Esophagus squamous epithelium (tissue), 5 donors: ENCODE data around the gene NPPB. TPM values are rescaled to one million over a fixed set of nuclear protein-coding genes. Genes with fewer than 3 reads are reported as not detected.

Source experiments
- DNase-seq: peaks from one replicate; lab custom pipeline; 2025; lab: John Stamatoyannopoulos, UW
- H3K27ac ChIP-seq, 4 donors: fragments of 200-600 bp; sonication (generic); one replicate each; pipeline ENCODE4 v1.5.1; 2016 to 2019; ENCODE audit warnings: mild to moderate bottlenecking in 1 of 4
- H3K27me3 ChIP-seq, 4 donors: fragments of 200-600 bp; sonication (generic); 1 replicate in 3 of 4; 2 replicates in 1 of 4; pipeline versions ENCODE4 v1.5.1 to v1.6.0; 2017 to 2021; ENCODE audit warnings: antibody characterized with exemption in 1 of 4
- H3K36me3 ChIP-seq, 3 donors: fragments of 200-600 bp; sonication (generic); one replicate each; pipeline ENCODE4 v1.5.1; 2016 to 2019
- H3K4me1 ChIP-seq, 3 donors: fragments of 200-600 bp; sonication (generic); one replicate each; pipeline ENCODE4 v1.5.1; 2017 to 2019
- H3K4me3 ChIP-seq, 4 donors: fragments of 200-600 bp; sonication (generic); 1 replicate in 3 of 4; 2 replicates in 1 of 4; pipeline ENCODE4 v1.5.1; 2016 to 2019; ENCODE audit warnings: mild to moderate bottlenecking in 2 of 4, moderate library complexity in 1 of 4
- H3K9me3 ChIP-seq, 3 donors: fragments of 200-600 bp; sonication (generic); one replicate each; pipeline ENCODE4 v1.5.1; 2016 to 2019
- POLR2A ChIP-seq, 4 donors: fragments of 450-650 bp; IDR thresholded peaks; one replicate each; pipeline ENCODE4 v1.6.1; 2017; ENCODE audit warnings: antibody characterized with exemption in 4 of 4, mild to moderate bottlenecking in 4 of 4, moderate library complexity in 3 of 4
- WGBS, 2 donors: methylation state at CpG; one replicate each; pipeline ENCODE4 v1.1.5; 2018; 5-methylcytosine and 5-hydroxymethylcytosine counted together
- intact Hi-C: fragments of 100-400 bp; cut with DNase I; formaldehyde crosslinking; loops from one replicate; pipeline ENCODE4 v1.15.0; 2022
- total RNA-seq, 4 donors: library from RNA; depleted of rRNA; stranded (reverse); fragments of >200 nt; gene quantifications; one replicate each; pipeline ENCODE4 v1.1.0, GENCODE V29; 2016
- TF ChIP-seq, protein P1 (sequence below), 6 experiments: fragments of 450-650 bp in 4 of 6; fragments of 200-600 bp in 2 of 6; sonication (generic) in 2 of 6; IDR thresholded peaks; one replicate each; pipeline ENCODE4 v1.5.1; 2016 to 2019; ENCODE audit warnings: antibody characterized with exemption in 6 of 6, mild to moderate bottlenecking in 4 of 6, moderate library complexity in 4 of 6
- donor health status: DM: yes; HTN: yes; CAD: no.

NPPB gene
- total RNA-seq, 4 donors from 2014 or later: not detected

DNA sequence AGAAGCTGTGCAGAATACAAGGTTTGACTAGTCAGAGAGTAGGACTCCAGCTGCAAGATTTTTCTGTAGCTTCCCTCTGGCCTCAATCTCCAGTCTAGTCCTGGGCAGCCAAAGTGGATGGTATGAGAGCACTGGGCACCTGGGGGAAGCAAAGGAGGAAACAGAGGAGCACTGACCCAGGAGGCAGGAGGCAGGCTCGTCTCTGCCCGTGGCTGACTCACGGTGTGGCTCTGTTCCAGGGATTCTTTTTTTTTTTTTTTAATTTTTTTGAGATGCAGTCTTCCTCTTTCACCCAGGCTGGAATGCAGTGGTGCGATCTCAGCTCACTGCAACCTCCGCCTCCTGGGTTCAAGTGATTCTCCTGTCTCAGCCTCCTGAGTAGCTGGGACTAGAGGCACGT is 4.1 kb upstream of the NPPB start:
- TF ChIP-seq POLR2A (IDR thresholded peaks at IDR 0.05): no peak
- TF ChIP-seq, protein P1, sequence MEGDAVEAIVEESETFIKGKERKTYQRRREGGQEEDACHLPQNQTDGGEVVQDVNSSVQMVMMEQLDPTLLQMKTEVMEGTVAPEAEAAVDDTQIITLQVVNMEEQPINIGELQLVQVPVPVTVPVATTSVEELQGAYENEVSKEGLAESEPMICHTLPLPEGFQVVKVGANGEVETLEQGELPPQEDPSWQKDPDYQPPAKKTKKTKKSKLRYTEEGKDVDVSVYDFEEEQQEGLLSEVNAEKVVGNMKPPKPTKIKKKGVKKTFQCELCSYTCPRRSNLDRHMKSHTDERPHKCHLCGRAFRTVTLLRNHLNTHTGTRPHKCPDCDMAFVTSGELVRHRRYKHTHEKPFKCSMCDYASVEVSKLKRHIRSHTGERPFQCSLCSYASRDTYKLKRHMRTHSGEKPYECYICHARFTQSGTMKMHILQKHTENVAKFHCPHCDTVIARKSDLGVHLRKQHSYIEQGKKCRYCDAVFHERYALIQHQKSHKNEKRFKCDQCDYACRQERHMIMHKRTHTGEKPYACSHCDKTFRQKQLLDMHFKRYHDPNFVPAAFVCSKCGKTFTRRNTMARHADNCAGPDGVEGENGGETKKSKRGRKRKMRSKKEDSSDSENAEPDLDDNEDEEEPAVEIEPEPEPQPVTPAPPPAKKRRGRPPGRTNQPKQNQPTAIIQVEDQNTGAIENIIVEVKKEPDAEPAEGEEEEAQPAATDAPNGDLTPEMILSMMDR (IDR thresholded peaks at IDR 0.05): no peak
- peaks cover 0 to 9% (median 0%) of the 10 kb centered on the region in 3 donors for H3K4me1 ChIP-seq
- H3K9me3 ChIP-seq: no peaks in the 10 kb centered on the region
- H3K36me3 ChIP-seq: no peaks in the 10 kb centered on the region
- peaks cover 0 to 75% (median 11%) of the 10 kb centered on the region in 4 donors for H3K27me3 ChIP-seq
- no peak for DNase-seq
- WGBS, 2 donors: 17 to 26% methylated on average over 3 to 6 of the region's 6 CpGs
- no peak overlapping the region for H3K27ac ChIP-seq
- intact Hi-C loops: no loop called here
- H3K4me3 ChIP-seq: no peak overlapping the region

GRCh38 chr1:11860587-11860986 is 1.8 kb upstream of the NPPB start:
- peaks cover 0 to 93% (median 12%) of the 10 kb centered on the region in 4 donors for H3K27me3 ChIP-seq
- no peak overlapping the region for H3K27ac ChIP-seq
- H3K4me3 ChIP-seq: no peak overlapping the region
- H3K36me3 ChIP-seq: no peaks in the 10 kb centered on the region
- no peaks in the 10 kb centered on the region for H3K9me3 ChIP-seq
- TF ChIP-seq, protein P1 (IDR thresholded peaks at IDR 0.05): no peak
- no peak for TF ChIP-seq POLR2A (IDR thresholded peaks at IDR 0.05)
- H3K4me1 ChIP-seq: peaks cover 0 to 9% (median 0%) of the 10 kb centered on the region in 3 donors
- WGBS, 2 donors: 50 to 82% methylated on average over 1 of the region's 1 CpG
- intact Hi-C loops: no loop called here
- DNase-seq: no peak

DNA sequence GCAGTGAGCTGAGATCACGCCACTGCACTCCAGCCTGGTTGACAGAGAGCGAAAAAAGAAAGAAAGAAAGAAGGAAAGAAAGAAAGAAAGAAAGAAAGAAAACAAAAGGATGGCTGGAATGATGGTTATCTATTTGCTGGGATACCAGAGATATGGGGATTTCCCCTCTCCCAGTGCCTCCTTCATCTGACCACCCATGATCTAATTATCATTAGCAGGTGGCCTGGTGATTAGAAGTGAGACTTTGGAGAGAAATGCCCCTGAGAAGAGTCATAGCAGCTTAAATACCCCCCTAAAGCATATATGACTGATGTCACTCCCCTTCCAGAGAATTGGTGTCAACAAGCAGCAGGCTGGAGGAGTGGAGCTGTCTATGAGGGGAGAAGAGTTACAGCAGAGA is 1.3 kb upstream of the NPPB start:
- intact Hi-C loops: no loop called here
- no peak for DNase-seq
- H3K4me1 ChIP-seq: peaks cover 0 to 9% (median 0%) of the 10 kb centered on the region in 3 donors
- H3K36me3 ChIP-seq: no peaks in the 10 kb centered on the region
- TF ChIP-seq POLR2A (IDR thresholded peaks at IDR 0.05): no peak
- TF ChIP-seq, protein P1 (IDR thresholded peaks at IDR 0.05): no peak
- H3K27ac ChIP-seq: no peak overlapping the region
- peaks cover 0 to 93% (median 12%) of the 10 kb centered on the region in 4 donors for H3K27me3 ChIP-seq
- 59 to 61% methylated on average over 2 of the region's 2 CpGs for WGBS, 2 donors
- no peaks in the 10 kb centered on the region for H3K9me3 ChIP-seq
- H3K4me3 ChIP-seq: no peak overlapping the region

DNA sequence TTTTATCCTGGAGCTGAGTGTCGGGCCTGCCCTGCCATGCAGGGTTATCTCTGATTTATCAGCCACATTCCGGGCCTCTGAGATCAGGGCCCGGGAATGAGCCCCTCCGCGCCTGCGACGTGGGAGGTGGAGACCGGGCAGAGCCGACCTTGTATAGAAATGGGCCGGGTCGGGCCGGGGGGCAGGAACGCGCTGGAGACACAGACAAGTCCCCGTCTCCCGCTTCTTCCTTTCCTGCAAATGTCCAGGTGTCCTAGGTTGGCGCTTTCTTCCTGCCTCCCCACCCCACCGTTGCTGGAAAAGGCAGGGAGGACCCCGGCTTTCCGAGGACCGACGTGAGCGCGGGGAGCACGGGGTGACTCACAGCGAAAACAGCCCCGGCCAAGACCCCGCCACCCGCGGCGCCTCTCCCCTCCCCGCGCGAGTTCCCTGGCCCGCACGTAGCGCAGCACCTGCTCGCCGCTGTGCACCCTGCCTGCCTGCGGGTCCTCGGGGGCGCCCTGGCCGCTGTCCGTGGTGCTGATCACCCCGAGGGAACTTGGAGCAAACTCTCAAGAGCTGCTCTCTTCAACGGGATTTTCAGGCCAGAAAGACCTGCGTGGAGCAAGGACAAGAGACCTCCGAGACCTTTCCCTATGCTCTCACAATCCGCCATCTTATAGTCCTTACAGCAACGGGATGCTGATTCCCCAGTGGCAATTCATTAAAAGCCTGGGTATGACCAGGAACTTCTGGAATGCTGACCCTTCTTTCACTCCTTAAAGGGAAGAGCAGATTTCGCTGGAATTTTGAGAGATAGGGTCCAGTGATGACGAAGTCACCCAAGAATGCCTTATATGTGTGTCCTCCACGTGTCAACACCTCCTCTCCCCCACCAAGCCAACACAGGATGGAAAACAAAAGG is 475 bp upstream of the NPPB start:
- WGBS, 2 donors: 21 to 24% methylated on average over 5 to 6 of the region's 53 CpGs
- no peak overlapping the region for H3K4me3 ChIP-seq
- peaks cover 0 to 9% (median 0%) of the 10 kb centered on the region in 3 donors for H3K4me1 ChIP-seq
- no peaks in the 10 kb centered on the region for H3K9me3 ChIP-seq
- DNase-seq: no peak
- no peak overlapping the region for H3K27ac ChIP-seq
- TF ChIP-seq POLR2A (IDR thresholded peaks at IDR 0.05): no peak
- TF ChIP-seq, protein P1 (IDR thresholded peaks at IDR 0.05): peak in 1 of 6 experiments; percentile 14
- intact Hi-C loops: no loop called here
- peaks cover 0 to 91% (median 12%) of the 10 kb centered on the region in 4 donors for H3K27me3 ChIP-seq
- H3K36me3 ChIP-seq: no peaks in the 10 kb centered on the region

DNA sequence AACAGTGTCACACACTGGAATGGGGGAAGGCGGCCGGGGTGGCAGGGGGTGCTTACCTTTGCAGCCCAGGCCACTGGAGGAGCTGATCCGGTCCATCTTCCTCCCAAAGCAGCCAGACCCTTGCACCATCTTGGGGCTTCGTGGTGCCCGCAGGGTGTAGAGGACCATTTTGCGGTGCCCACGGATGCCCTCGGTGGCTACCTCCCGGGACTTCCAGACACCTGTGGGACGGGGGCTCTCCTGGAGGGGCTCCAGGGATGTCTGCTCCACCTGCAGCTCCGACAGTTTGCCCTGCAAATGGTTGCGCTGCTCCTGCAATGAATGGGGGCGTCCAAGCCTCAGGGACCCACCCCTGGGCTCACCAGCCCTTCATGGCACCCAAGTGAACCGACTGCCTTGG is 587 bp downstream of the NPPB start:
- no peak for DNase-seq
- Histone ChIP-seq H3K4me3 (no peak overlapping the region), H3K36me3 (no peaks in the 10 kb centered on the region)

More for the DNA sequence above, 587 bp downstream of the NPPB start:
- no peak overlapping the region for H3K27ac ChIP-seq
- TF ChIP-seq POLR2A (IDR thresholded peaks at IDR 0.05): no peak
- TF ChIP-seq, protein P1 (IDR thresholded peaks at IDR 0.05): no peak
- H3K27me3 ChIP-seq: peaks cover 0 to 94% (median 12%) of the 10 kb centered on the region in 4 donors
- intact Hi-C loops: no loop called here
- 80 to 81% methylated on average over 4 to 10 of the region's 14 CpGs for WGBS, 2 donors
- no peaks in the 10 kb centered on the region for H3K9me3 ChIP-seq
- H3K4me1 ChIP-seq: peaks cover 0 to 9% (median 0%) of the 10 kb centered on the region in 3 donors
